T-helper 1 cell (primary cell): ENCODE measurements around the gene MPHOSPH9.
"Not testable (repeated sequence)": the region's sequence is repeated elsewhere in the genome, so short reads cannot be mapped to it uniquely, and the experiment has no call there.

Experiments used
- DNase-seq, 5 donors: peaks; one replicate each; pipeline ENCODE4 v3.0.0-alpha.2; 2012 to 2020

Gene MPHOSPH9

DNA sequence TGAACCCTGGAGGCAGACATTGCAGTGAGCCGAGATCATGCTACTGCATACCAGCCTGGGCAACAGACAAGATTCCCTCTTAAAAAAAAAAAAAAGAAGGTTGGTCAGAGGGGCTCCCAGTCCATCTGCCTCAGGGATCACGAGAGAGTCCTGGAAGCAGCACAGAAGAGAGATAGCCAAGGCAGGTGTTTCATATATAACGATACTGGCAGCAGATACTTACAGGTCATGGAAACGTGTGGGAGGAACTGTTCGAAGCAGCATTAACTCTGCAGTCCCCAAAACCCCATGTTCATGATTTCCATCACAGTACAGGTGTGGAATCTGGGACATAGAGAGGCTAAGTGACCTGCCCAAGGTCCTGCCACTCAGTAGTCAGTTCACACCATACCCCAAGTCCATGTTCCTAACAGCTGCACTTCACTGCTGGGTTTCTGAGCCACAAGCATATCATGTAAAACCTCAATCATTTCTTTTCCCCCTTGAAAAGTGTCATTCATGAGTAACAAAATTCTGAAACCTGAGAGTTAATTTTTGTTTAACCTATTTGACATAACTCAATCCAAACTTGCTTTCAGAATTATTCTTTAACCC is 22.0 kb upstream of the MPHOSPH9 start:
- DNase-seq = no peak

DNA sequence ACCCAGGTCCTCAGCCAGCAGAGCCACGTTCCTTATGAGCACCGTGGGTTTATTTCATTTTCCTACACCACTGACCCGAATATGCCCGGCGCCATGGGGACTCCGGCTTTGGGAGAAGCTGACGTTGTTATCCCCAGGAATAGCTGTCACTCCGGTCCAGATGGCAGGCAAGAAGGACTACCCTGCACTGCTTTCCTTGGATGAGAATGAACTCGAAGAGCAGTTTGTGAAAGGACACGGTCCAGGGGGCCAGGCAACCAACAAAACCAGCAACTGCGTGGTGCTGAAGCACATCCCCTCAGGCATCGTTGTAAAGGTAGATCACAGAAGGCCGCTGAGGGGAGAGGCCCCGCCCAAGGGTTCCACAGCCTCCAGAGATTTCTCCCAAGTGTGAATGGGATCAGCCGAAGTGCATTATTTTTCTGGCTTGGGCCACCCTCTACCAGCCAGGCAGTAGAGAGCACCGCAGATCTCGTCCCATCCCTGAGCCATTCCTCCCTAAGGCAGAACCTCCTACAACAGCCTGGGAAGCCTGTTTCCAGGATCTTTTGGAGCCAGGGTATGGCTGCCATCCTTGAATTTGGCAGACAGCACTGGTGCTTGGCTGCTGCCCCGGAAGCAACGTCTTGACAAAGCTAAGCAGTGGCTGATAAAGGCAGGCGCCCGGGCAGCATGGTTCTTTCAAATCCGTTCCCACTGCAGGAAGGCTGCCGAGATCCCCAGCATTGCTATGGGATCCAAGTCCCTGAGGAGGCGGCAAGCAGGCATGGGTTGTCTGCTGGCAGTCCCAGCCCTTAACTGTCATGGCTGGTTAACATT is 20.9 kb upstream of the MPHOSPH9 start:
- DNase-seq = no peak

DNA sequence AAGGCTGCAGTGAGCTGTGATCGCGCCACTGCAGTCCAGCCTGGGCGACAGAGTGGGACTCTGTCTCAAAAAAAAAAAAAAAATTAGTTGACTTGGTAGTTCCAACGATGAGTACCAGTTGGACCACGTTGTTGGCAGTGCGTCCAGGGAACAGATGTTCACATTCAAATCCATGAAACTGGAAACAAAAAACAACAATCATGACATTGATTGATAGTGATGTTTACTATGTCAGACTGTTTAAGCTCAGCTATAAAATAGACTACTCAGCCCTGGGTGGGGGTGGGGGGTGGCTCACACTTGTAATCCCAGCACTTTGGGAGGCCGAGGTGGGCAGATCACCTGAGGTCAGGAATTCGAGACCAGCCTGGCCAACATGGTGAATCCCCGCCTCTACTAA is 19.4 kb upstream of the MPHOSPH9 start:
- DNase-seq = not testable (repeated sequence)

- no peak for DNase-seq
Measured at GRCh38 chr12:123251403-123252076, 18.6 kb upstream of the MPHOSPH9 start.

DNA sequence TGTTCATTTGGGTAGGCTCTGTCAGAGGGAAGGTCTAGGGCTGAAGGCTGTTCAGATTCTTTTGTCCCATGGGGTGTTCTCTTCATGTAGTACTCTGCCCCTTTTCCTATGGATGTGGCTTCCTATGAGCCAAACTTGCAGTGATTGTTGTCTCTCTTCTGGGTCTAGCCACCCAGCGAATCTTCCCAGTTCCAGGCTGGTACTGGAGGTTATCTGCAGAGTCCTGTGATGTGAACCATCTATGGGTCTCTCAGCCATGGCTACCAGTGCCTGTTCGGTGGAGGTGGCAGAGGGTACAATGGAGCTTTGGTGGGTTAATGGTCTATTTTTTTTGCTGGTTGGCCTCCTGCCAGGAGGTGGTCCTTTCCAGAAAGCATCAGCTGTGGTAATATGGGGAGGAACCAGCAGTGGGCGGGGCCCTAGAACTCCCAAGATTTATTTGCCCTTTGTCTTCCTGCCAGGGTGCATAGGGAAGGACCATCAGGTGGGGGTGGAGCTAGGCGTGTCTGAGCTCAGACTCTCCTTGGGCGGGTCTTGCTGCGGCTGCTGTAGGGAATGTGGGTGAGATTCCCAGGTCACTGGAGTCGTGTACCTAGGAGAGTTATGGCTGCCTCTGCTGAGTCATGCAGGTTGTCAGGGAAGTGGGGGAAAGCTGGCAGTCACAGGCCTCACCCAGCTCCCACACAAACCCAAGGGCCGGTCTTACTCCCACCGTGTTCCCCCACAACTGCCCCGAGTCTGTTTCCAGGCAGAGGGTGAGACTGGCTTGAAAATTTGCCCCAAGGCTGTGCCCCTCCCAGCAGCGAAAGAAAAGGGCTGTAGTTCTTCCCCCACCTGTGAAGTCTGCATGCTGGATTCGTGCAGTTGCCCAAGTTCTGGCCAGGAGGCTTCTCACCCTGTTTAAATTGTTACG is 17.8 kb upstream of the MPHOSPH9 start:
- DNase-seq = no peak

DNA sequence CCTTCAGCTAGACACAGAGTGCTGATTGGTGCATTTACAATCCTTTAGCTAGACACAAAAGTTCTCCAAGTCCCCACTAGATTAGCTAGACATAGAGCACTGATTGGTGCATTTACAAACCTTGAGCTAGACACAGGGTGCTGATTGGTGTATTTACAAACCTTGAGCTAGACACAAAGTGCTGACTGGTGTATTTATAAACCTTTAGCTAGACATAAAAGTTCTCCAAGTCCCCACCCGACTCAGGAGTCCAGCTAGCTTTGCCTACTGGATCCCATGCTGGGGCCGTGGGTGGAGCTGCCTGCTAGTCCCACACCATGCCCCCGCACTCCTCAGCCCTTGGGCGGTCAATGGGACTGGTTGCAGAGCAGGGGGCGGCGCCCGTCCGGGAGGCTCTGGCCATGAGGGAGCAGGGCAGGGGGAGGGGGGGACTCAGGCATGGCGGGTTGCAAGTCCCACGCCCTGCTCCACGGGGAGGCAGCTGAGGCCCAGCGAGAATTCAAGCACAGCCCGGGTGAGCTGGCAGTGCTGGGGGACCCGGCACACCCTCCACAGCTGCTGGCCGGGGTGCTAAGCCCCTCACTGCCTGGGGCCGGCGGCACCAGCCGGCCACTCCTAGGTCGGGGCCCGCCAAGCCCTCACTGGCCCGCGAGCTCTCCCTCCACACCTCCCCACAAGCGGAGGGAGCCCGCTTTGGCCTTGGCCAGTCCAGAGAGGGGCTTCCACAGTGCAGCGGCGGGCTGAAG is 16.2 kb upstream of the MPHOSPH9 start:
- DNase-seq = not testable (repeated sequence)

- DNase-seq = not testable (repeated sequence)
Measured at GRCh38 chr12:123248129-123248528, 15.2 kb upstream of the MPHOSPH9 start.

- no peak for DNase-seq
Measured at GRCh38 chr12:123245678-123246077, 12.7 kb upstream of the MPHOSPH9 start.

- no peak for DNase-seq
Measured at GRCh38 chr12:123243671-123244262, 10.8 kb upstream of the MPHOSPH9 start.

- no peak for DNase-seq
Measured at GRCh38 chr12:123242116-123242904, 9.4 kb upstream of the MPHOSPH9 start.

- no peak for DNase-seq
Measured at GRCh38 chr12:123238961-123239360, 6.0 kb upstream of the MPHOSPH9 start.

DNA sequence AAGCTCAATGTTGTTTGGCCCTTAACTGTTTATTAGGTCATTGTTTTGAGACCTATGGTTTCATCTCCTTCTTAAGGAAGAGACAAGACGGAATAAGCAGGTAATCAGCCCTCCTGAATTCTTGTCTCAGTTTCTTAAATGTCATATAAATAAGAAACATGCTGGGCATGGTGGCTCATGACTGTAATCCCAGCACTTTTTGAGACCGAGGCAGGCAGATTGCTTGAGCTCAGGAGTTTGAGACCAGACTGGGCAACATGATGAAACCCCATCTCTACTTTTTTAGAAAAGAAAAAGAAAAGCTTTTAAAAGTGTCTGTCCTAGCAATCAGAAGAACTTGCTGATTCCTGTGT is 5.4 kb upstream of the MPHOSPH9 start:
- no peak for DNase-seq

GRCh38 chr12:123237646-123238329 is 4.8 kb upstream of the MPHOSPH9 start:
- DNase-seq = peak; percentile 35 to 74 (median 56)

GRCh38 chr12:123233505-123234308 is 766 bp upstream of the MPHOSPH9 start:
- peak in 1 of 5 donors; percentile 29 for DNase-seq

DNA sequence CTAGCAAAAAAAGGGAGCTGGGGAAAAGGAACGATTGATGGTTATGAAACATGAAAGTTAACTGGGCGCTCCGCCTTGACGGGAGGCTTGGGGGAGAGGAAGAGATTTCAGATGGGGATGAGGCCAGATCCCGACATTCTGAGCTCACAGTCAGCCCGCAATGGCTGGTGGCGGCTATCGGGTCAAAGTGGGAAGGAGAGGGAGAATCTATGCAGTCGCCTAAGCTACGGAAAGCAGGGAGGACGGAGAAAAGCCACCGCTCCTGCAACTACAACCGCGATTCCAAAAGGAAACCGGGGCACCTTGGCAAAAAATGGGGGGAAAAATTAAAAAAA is 502 bp downstream of the MPHOSPH9 start:
- DNase-seq = no peak

- no peak for DNase-seq
Measured at GRCh38 chr12:123231931-123232330, 1.0 kb downstream of the MPHOSPH9 start.

DNA sequence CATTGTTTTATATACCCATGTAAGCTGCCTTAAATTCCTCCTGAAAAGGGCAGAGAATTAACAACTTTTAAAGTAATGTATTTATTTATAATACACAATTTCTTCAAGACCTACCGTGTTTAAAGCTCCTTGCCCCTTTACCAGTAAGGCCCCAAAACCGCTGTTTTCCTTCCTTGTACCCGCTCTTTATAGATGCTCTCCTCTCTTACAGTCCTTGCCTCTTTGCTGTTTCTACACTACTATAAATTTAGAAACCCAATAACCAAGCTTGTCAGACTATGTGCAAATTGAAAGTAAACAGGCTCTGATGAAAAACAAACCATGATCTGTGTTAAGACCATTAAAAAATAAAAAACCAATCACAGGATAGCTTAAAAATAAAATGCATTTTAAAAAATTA is 3.9 kb downstream of the MPHOSPH9 start:
- peak in 1 of 5 donors; percentile 6 for DNase-seq

- DNase-seq = no peak
Measured at GRCh38 chr12:123227581-123228258, 5.2 kb downstream of the MPHOSPH9 start.

GRCh38 chr12:123225443-123225842 is 7.5 kb downstream of the MPHOSPH9 start:
- no peak for DNase-seq
